A549 (cell line): Measurements from ENCODE around the gene MYH10. TPM values are rescaled to one million over a fixed set of nuclear protein-coding genes. Genes with fewer than 3 reads are reported as not detected.

Source experiments
- ATAC-seq, 2 experiments: fragments of 200-7000 bp in 1 of 2; fragments of >200 bp in 1 of 2; cut with Nextera tagmentation in 1 of 2; cut with Tn5 transposase in 1 of 2; 3 replicates each; pipeline versions ENCODE4 v1.8.0 to v1.9.1; 2018 to 2020; ENCODE audit warnings: mild to moderate bottlenecking in 1 of 2, moderate library complexity in 1 of 2
- CTCF ChIA-PET: fragments of 300-600 bp; sonication (Branson Sonifier 250); formaldehyde crosslinking; extraction: SDS; loops from one replicate; lab custom pipeline; 2021; ENCODE audit warnings: antibody characterized with exemption, inconsistent platforms; lab: Yijun Ruan, JAX
- POLR2A ChIA-PET: fragments of 350-600 bp; formaldehyde crosslinking; extraction: SDS; loops from one replicate; lab custom pipeline; 2021; ENCODE audit warnings: antibody characterized with exemption, inconsistent platforms; lab: Yijun Ruan, JAX
- DNase-seq, 2 experiments: peaks; one replicate each; pipeline versions ENCODE4 v3.0.0 to v3.0.0-alpha.2; 2011 to 2016; ENCODE audit warnings: low read depth in 1 of 2, low spot score in 1 of 2
- FAIRE-seq: peaks from 2 replicates; lab custom pipeline; 2011; peaks lifted over from hg19 to GRCh38; lab: Jason Lieb, UNC
- H3K27ac ChIP-seq, 2 experiments: fragments of >200 bp; sonication (Bioruptor Twin); formaldehyde crosslinking; 3 replicates each; pipeline ENCODE4 v1.5.1; 2016 to 2017
- H3K4me1 ChIP-seq: fragments of >200 bp; sonication (Bioruptor Twin); formaldehyde crosslinking; 3 replicates; pipeline ENCODE4 v1.6.1; 2016
- H3K4me2 ChIP-seq: fragments of >200 bp; sonication (Bioruptor Twin); formaldehyde crosslinking; 3 replicates; pipeline ENCODE4 v1.6.1; 2016
- H3K4me3 ChIP-seq: fragments of >200 bp; sonication (Bioruptor Twin); formaldehyde crosslinking; 3 replicates; pipeline ENCODE4 v1.5.1; 2016
- H3K9me3 ChIP-seq: fragments of >200 bp; sonication (Bioruptor Twin); formaldehyde crosslinking; 3 replicates; pipeline ENCODE4 v1.6.1; 2016
- CEBPB ChIP-seq, 2 experiments: fragments of >200 bp in 1 of 2; sonication (Bioruptor Twin) in 1 of 2; formaldehyde crosslinking in 1 of 2; IDR thresholded peaks; 2 replicates each; pipeline ENCODE4 v1.6.1; 2012 to 2016
- CHD2 ChIP-seq: fragments of 150-350 bp; IDR thresholded peaks from 2 replicates; pipeline ENCODE4 v1.6.1; 2014; ENCODE audit warnings: low read length; ENCODE audit not compliant: partially characterized antibody
- CHD4 ChIP-seq: fragments of 200-600 bp; sonication (generic); IDR thresholded peaks from 2 replicates; pipeline ENCODE4 v1.6.1; 2016; ENCODE audit warnings: antibody characterized with exemption, mild to moderate bottlenecking, borderline replicate concordance
- EHF ChIP-seq: fragments of 250-450 bp; sonication (Bioruptor Pico); IDR thresholded peaks from 2 replicates; pipeline ENCODE4 v1.5.0; 2020; ENCODE audit warnings: mild to moderate bottlenecking
- FOSL2 ChIP-seq, 2 experiments: fragments of 450-650 bp in 1 of 2; fragments of >200 bp in 1 of 2; sonication (Bioruptor Twin) in 1 of 2; formaldehyde crosslinking; IDR thresholded peaks; 2 replicates each; pipeline versions ENCODE4 v1.5.0 to v1.6.1; 2016 to 2020; ENCODE audit warnings: mild to moderate bottlenecking in 1 of 2, moderate library complexity in 1 of 2
- HDAC2 ChIP-seq: fragments of 200-600 bp; sonication (generic); IDR thresholded peaks from 2 replicates; pipeline ENCODE4 v1.6.1; 2016
- HEYL ChIP-seq: fragments of 250-450 bp; sonication (Bioruptor Pico); IDR thresholded peaks from 2 replicates; pipeline ENCODE4 v1.8.0; 2021; ENCODE audit warnings: mild to moderate bottlenecking, moderate library complexity
- HOXA7 ChIP-seq: fragments of 250-450 bp; sonication (Bioruptor Pico); IDR thresholded peaks from 2 replicates; pipeline ENCODE4 v1.5.0; 2020; ENCODE audit warnings: mild to moderate bottlenecking, moderate library complexity
- HOXB13 ChIP-seq: fragments of 250-450 bp; sonication (Bioruptor Pico); IDR thresholded peaks from 2 replicates; pipeline ENCODE4 v1.5.0; 2020; ENCODE audit warnings: low read depth, mild to moderate bottlenecking, moderate library complexity
- JUNB ChIP-seq: fragments of >200 bp; sonication (Bioruptor Twin); formaldehyde crosslinking; IDR thresholded peaks from 2 replicates; pipeline ENCODE4 v1.6.1; 2016
- MAZ ChIP-seq: fragments of 150-350 bp; IDR thresholded peaks from 2 replicates; pipeline ENCODE4 v1.6.1; 2014; ENCODE audit warnings: antibody characterized with exemption, low read depth, low read length, borderline replicate concordance
- NFE2L2 ChIP-seq: fragments of 150-350 bp; conservative IDR thresholded peaks from 2 replicates; pipeline ENCODE4 v1.6.1; 2014; ENCODE audit warnings: low read length
- POLR2A ChIP-seq: IDR thresholded peaks from 2 replicates; pipeline ENCODE4 v1.6.1; 2012; ENCODE audit warnings: mild to moderate bottlenecking, low read length
- RCOR1 ChIP-seq: fragments of 150-350 bp; IDR thresholded peaks from 2 replicates; pipeline ENCODE4 v1.6.1; 2014; ENCODE audit warnings: antibody characterized with exemption, low read length, low read depth
- RFX5 ChIP-seq: fragments of 450-650 bp; IDR thresholded peaks from 2 replicates; pipeline ENCODE4 v1.7.1; 2014; ENCODE audit warnings: antibody characterized with exemption, mild to moderate bottlenecking, moderate library complexity
- WGBS: methylation state at CpG from one replicate; pipeline ENCODE4 v1.1.6; 2017; ENCODE audit errors: missing lambda C conversion rate; 5-methylcytosine and 5-hydroxymethylcytosine counted together
- polyA plus RNA-seq, 4 experiments: library from polyadenylated mRNA; depleted of rRNA in 3 of 4; stranded (reverse); fragments of >200 nt; fragmentation: RNase III in 1 of 4; extraction: RNeasy Plus Mini Kit Qiagen cat#74134 plus additional on column Dnase treatment in 1 of 4; gene quantifications; 2 replicates in 3 of 4; 3 replicates in 1 of 4; pipeline ENCODE4 v1.2.3, GENCODE V29; 2011 to 2017
- TF ChIP-seq, protein P1 (sequence below): fragments of >200 bp; sonication (Bioruptor Twin); formaldehyde crosslinking; IDR thresholded peaks from 2 replicates; pipeline ENCODE4 v1.6.1; 2016
- TF ChIP-seq, protein P2 (sequence below): fragments of 450-650 bp; IDR thresholded peaks from 2 replicates; pipeline ENCODE4 v1.6.1; 2014; ENCODE audit warnings: antibody characterized with exemption
- TF ChIP-seq, protein P3 (sequence below): fragments of >200 bp; sonication (Bioruptor Twin); formaldehyde crosslinking; IDR thresholded peaks from 3 replicates; pipeline ENCODE4 v1.6.1; 2016
- TF ChIP-seq, protein P4 (sequence below): fragments of 200-600 bp; sonication (generic); IDR thresholded peaks from 2 replicates; pipeline ENCODE4 v1.6.1; 2016; ENCODE audit warnings: antibody characterized with exemption, mild to moderate bottlenecking, moderate library complexity

MYH10 gene
- polyA plus RNA-seq, 2 of the 4 experiments (the other 2 are of a cell fraction) = 26.5 to 28.3 TPM

DNA sequence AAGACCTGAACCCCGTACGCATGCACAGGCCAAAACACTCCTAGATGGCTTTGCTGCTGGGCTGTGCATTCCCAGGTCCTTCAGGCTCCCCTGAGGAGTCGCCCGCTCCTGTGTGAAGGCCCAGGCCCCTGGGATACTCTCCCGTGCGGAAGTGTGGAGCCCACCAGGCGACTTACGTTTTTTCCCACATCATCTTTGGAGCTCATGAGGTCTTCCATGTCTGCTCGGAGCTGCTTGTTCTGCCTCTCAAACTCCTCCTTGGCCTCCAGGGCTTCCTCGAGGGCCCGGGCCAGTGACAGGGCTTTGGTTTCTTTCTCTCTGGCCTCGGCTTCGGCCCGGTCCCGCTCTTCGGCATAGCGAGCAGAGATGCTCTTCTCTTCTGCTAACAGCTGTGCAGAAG, 138.4 kb downstream of the MYH10 start:
- POLR2A ChIA-PET = no interaction called here

GRCh38 chr17:8490256-8491023, 140.1 kb downstream of the MYH10 start:
- H3K4me1 ChIP-seq = no peaks in the 10 kb centered on the region
- TF ChIP-seq POLR2A (no peak), HEYL (CRISPR knock-in tag) (no peak), NFE2L2 (no peak)
- TF ChIP-seq, protein P1, sequence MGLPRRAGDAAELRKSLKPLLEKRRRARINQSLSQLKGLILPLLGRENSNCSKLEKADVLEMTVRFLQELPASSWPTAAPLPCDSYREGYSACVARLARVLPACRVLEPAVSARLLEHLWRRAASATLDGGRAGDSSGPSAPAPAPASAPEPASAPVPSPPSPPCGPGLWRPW = no peak
- FAIRE-seq = no peak
- H3K4me3 ChIP-seq = no peak overlapping the region
- no peak for ATAC-seq
- POLR2A ChIA-PET = no interaction called here
- no peak overlapping the region for H3K27ac ChIP-seq
- H3K9me3 ChIP-seq = no peaks in the 10 kb centered on the region
- DNase-seq = no peak
- CTCF ChIA-PET = interaction anchor here (0.6 to 5.4 kb wide), 3 partner anchors 10 to 248 kb away, joined by 3 to 16 read pairs (median 4); no protein-coding TSS in a partner anchor
- 93% methylated on average over 17 of the region's 17 CpGs for WGBS
- H3K4me2 ChIP-seq = no peak overlapping the region

More for the DNA sequence above, 138.4 kb downstream of the MYH10 start:
- H3K4me1 ChIP-seq = no peaks in the 10 kb centered on the region
- CTCF ChIA-PET = interaction anchor here (0.7 to 5.4 kb wide), 7 partner anchors 9 to 506 kb away, joined by 3 to 16 read pairs (median 4); no protein-coding TSS in a partner anchor
- H3K9me3 ChIP-seq = no peaks in the 10 kb centered on the region
- no peak overlapping the region for H3K4me3 ChIP-seq
- H3K27ac ChIP-seq = no peak overlapping the region
- no peak overlapping the region for H3K4me2 ChIP-seq
- FAIRE-seq (no peak), ATAC-seq (no peak), DNase-seq (no peak)
- TF ChIP-seq EHF (CRISPR knock-in tag) = no peak
- no peak for TF ChIP-seq JUNB
- TF ChIP-seq HDAC2 = no peak
- TF ChIP-seq, protein P2, sequence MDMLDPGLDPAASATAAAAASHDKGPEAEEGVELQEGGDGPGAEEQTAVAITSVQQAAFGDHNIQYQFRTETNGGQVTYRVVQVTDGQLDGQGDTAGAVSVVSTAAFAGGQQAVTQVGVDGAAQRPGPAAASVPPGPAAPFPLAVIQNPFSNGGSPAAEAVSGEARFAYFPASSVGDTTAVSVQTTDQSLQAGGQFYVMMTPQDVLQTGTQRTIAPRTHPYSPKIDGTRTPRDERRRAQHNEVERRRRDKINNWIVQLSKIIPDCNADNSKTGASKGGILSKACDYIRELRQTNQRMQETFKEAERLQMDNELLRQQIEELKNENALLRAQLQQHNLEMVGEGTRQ = no peak
- TF ChIP-seq, protein P3, sequence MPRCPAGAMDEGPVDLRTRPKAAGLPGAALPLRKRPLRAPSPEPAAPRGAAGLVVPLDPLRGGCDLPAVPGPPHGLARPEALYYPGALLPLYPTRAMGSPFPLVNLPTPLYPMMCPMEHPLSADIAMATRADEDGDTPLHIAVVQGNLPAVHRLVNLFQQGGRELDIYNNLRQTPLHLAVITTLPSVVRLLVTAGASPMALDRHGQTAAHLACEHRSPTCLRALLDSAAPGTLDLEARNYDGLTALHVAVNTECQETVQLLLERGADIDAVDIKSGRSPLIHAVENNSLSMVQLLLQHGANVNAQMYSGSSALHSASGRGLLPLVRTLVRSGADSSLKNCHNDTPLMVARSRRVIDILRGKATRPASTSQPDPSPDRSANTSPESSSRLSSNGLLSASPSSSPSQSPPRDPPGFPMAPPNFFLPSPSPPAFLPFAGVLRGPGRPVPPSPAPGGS = no peak
- TF ChIP-seq RFX5 = no peak
- TF ChIP-seq CEBPB (IDR thresholded peaks at IDR 0.05) = no peak
- TF ChIP-seq RCOR1 = no peak
- no peak for TF ChIP-seq CHD4
- TF ChIP-seq HOXB13 (CRISPR knock-in tag) = no peak
- TF ChIP-seq HEYL (CRISPR knock-in tag) = no peak
- TF ChIP-seq, protein P4, sequence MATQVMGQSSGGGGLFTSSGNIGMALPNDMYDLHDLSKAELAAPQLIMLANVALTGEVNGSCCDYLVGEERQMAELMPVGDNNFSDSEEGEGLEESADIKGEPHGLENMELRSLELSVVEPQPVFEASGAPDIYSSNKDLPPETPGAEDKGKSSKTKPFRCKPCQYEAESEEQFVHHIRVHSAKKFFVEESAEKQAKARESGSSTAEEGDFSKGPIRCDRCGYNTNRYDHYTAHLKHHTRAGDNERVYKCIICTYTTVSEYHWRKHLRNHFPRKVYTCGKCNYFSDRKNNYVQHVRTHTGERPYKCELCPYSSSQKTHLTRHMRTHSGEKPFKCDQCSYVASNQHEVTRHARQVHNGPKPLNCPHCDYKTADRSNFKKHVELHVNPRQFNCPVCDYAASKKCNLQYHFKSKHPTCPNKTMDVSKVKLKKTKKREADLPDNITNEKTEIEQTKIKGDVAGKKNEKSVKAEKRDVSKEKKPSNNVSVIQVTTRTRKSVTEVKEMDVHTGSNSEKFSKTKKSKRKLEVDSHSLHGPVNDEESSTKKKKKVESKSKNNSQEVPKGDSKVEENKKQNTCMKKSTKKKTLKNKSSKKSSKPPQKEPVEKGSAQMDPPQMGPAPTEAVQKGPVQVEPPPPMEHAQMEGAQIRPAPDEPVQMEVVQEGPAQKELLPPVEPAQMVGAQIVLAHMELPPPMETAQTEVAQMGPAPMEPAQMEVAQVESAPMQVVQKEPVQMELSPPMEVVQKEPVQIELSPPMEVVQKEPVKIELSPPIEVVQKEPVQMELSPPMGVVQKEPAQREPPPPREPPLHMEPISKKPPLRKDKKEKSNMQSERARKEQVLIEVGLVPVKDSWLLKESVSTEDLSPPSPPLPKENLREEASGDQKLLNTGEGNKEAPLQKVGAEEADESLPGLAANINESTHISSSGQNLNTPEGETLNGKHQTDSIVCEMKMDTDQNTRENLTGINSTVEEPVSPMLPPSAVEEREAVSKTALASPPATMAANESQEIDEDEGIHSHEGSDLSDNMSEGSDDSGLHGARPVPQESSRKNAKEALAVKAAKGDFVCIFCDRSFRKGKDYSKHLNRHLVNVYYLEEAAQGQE = no peak
- no peak for TF ChIP-seq FOSL2 (IDR thresholded peaks at IDR 0.05)
- TF ChIP-seq FOSL2 (CRISPR knock-in tag; IDR thresholded peaks at IDR 0.05) = no peak
- TF ChIP-seq MAZ = no peak
- TF ChIP-seq HOXA7 (CRISPR knock-in tag) = no peak
- no peak for TF ChIP-seq CHD2
- WGBS = 95% methylated on average over 17 of the region's 17 CpGs
